ENCODE results near the gene EEF1AKMT2. TPM values are rescaled to one million over a fixed set of nuclear protein-coding genes. Genes with fewer than 3 reads are reported as not detected.

The EEF1AKMT2 gene
- total and polyA plus RNA-seq, 2 of the 13 experiments (the other 11 are each of a cell fraction or from before 2014, with no cell fraction given) = 11.3 to 19.3 TPM

DNA sequence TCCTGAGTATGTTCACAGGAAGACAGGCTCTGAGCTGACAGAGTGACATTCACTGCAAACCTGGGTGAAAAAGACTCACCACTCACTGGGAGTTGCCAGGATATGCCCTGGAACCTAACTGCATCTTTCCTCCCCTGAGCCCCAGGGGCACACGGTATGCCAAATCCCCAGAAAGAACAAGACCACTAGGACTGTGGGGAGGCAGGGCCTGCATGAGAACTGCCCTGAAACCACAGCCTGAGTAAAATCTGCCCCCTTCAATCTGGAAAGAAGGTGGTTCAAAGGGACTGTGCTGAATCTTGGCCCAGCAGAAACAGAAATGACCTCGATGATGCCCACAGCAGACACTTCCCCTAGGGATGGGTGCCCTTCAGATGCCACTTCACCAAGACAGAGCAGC is 54.0 kb downstream of the EEF1AKMT2 start:
- Histone ChIP-seq H3K27ac (ENCODE audit: extremely low read length, insufficient read depth, low read length) (no peak overlapping the region), H3K9me3 (ENCODE audit: low read length) (no peaks in the 10 kb centered on the region), H3K9ac (ENCODE audit: insufficient read depth, low read depth, low read length) (no peak overlapping the region), H3K4me1 (ENCODE audit: insufficient read depth, low read length) (peaks cover 66% of the 10 kb centered on the region), H4K20me1 (ENCODE audit: insufficient read depth, low read length) (peaks cover 15% of the 10 kb centered on the region), H3K4me2 (ENCODE audit: low read depth, low read length) (no peak overlapping the region), H3K27me3 (ENCODE audit: control insufficient read depth in 1 of 2, insufficient read depth in 2 of 2, low read length in 2 of 2) (no peaks in the 10 kb centered on the region; a peak in 1 of 5 replicates), H2AFZ (ENCODE audit: low read length) (no peak overlapping the region), H3K79me2 (ENCODE audit: insufficient read depth, low read length) (peaks cover 75% of the 10 kb centered on the region), H3K36me3 (replicated peaks in 1 of 2; ENCODE audit: control insufficient read depth in 1 of 2, insufficient read depth in 2 of 2, low read length in 2 of 2) (peaks cover 0 to 1% of the 10 kb centered on the region in 2 experiments; a peak in 2 of 5 replicates), H3K4me3 (replicated peaks in 1 of 3; ENCODE audit: insufficient read depth in 1 of 3, low read depth in 2 of 3, low read length in 3 of 3) (no peak overlapping the region)
- FAIRE-seq (no peak), ATAC-seq (no peak), DNase-seq (ENCODE audit: low spot score) (no peak)
- no peak for TF ChIP-seq PAWR (CRISPR knock-in tag; IDR thresholded peaks at IDR 0.05; ENCODE audit: borderline replicate concordance)
- no peak for TF ChIP-seq IRF2 (CRISPR knock-in tag; IDR thresholded peaks at IDR 0.05)
- in situ Hi-C loops (cut with HindIII; ENCODE audit: extremely low pct_ligation_motif_present, low pct_unique_long_range_greater_than_20kb) (no loop called here), intact Hi-C loops (cut with micrococcal nuclease; ENCODE audit: unreplicated experiment) (no loop called here)
- WGBS (ENCODE audit: low lambda C conversion rate) = 71% methylated on average over 1 of the region's 2 CpGs
- ChIA-PET POLR2A (no interaction called here), CTCF (ENCODE audit: low intra/inter-chr PET ratio, low total read pairs) (no interaction called here)
- BruUV-seq (replicated peaks) = no TSS peak

DNA sequence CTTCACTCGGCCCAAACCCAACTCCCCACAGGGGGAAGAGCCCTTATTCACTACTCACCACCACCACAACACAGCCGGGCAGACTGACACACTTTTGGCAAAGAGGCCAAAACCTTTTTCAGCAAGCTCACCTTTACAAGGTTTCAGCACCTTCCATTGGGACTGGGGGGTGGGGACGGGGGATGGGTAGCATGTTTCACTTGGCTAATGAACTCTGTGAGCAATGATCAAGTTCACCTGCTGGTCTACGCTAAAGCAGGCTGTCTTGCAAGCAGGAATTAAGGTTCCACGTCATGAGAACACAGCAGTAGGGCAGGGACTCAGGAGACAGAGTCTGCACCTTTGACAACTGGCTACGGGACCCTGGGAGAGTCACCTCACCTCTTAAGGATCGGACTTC is 54.5 kb downstream of the EEF1AKMT2 start:
- in situ Hi-C loops (cut with HindIII; ENCODE audit: extremely low pct_ligation_motif_present, low pct_unique_long_range_greater_than_20kb) = no loop called here
- H3K4me3 ChIP-seq (replicated peaks in 1 of 3; ENCODE audit: insufficient read depth in 1 of 3, low read depth in 2 of 3, low read length in 3 of 3) = no peak overlapping the region

More for the DNA sequence above, 54.5 kb downstream of the EEF1AKMT2 start:
- intact Hi-C loops (cut with micrococcal nuclease; ENCODE audit: unreplicated experiment) = no loop called here
- H3K36me3 ChIP-seq (replicated peaks in 1 of 2; ENCODE audit: control insufficient read depth in 1 of 2, insufficient read depth in 2 of 2, low read length in 2 of 2) = peaks cover 0 to 1% of the 10 kb centered on the region in 2 experiments; a peak in 2 of 5 replicates
- POLR2A ChIA-PET = no interaction called here
- no peak overlapping the region for H3K9ac ChIP-seq (ENCODE audit: insufficient read depth, low read depth, low read length)
- CTCF ChIA-PET (ENCODE audit: low intra/inter-chr PET ratio, low total read pairs) = no interaction called here
- H3K4me1 ChIP-seq (ENCODE audit: insufficient read depth, low read length) = peaks cover 62% of the 10 kb centered on the region
- H4K20me1 ChIP-seq (ENCODE audit: insufficient read depth, low read length) = peaks cover 15% of the 10 kb centered on the region
- no peak for TF ChIP-seq YY1 (IDR thresholded peaks at IDR 0.05; ENCODE audit: insufficient read depth, insufficient replicate concordance, low read depth, low read length)
- TF ChIP-seq, protein P1, sequence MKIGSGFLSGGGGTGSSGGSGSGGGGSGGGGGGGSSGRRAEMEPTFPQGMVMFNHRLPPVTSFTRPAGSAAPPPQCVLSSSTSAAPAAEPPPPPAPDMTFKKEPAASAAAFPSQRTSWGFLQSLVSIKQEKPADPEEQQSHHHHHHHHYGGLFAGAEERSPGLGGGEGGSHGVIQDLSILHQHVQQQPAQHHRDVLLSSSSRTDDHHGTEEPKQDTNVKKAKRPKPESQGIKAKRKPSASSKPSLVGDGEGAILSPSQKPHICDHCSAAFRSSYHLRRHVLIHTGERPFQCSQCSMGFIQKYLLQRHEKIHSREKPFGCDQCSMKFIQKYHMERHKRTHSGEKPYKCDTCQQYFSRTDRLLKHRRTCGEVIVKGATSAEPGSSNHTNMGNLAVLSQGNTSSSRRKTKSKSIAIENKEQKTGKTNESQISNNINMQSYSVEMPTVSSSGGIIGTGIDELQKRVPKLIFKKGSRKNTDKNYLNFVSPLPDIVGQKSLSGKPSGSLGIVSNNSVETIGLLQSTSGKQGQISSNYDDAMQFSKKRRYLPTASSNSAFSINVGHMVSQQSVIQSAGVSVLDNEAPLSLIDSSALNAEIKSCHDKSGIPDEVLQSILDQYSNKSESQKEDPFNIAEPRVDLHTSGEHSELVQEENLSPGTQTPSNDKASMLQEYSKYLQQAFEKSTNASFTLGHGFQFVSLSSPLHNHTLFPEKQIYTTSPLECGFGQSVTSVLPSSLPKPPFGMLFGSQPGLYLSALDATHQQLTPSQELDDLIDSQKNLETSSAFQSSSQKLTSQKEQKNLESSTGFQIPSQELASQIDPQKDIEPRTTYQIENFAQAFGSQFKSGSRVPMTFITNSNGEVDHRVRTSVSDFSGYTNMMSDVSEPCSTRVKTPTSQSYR (CRISPR knock-in tag; IDR thresholded peaks at IDR 0.05; ENCODE audit: borderline replicate concordance) = peak; percentile 39; the same call in 1 of the 2 replicates
- DNase-seq (ENCODE audit: low spot score) (no peak), FAIRE-seq (no peak), ATAC-seq (no peak)
- no peak overlapping the region for H3K4me2 ChIP-seq (ENCODE audit: low read depth, low read length)
- 94% methylated on average over 4 of the region's 7 CpGs for WGBS (ENCODE audit: low lambda C conversion rate)
- no peaks in the 10 kb centered on the region; a peak in 1 of 5 replicates for H3K27me3 ChIP-seq (ENCODE audit: control insufficient read depth in 1 of 2, insufficient read depth in 2 of 2, low read length in 2 of 2)
- H3K79me2 ChIP-seq (ENCODE audit: insufficient read depth, low read length) = peaks cover 72% of the 10 kb centered on the region
- H3K27ac ChIP-seq (ENCODE audit: extremely low read length, insufficient read depth, low read length) = no peak overlapping the region
- no peak overlapping the region for H2AFZ ChIP-seq (ENCODE audit: low read length)
- no peaks in the 10 kb centered on the region for H3K9me3 ChIP-seq (ENCODE audit: low read length)
- BruUV-seq (replicated peaks) = no TSS peak
